ENCODE results near the gene BCAN. TPM values are rescaled to one million over a fixed set of nuclear protein-coding genes. Genes with fewer than 3 reads are reported as not detected.
A peak's percentile ranks its signal among the peaks of the same experiment; 100 is the strongest.

BCAN gene
- total and polyA plus RNA-seq, 2 of the 8 experiments (the other 6 are each of a cell fraction or from before 2014, with no cell fraction given): 4.5 to 24.0 TPM

- TF ChIP-seq ATF2 (IDR thresholded peaks at IDR 0.05; ENCODE audit: low read length) (peak; percentile 42; the same call in 1 of the 2 replicates), SIN3A (conservative IDR thresholded peaks at IDR 0.05 in 1 of 2, IDR thresholded peaks at IDR 0.05 in 1 of 2; ENCODE audit: low read depth in 1 of 2, low read length in 2 of 2) (peak in 1 of 2 experiments; percentile 83; a peak in 2 of 4 replicates), FOSL1 (IDR thresholded peaks at IDR 0.05; ENCODE audit: insufficient read depth, low read depth, low read length) (no peak), MAX (IDR thresholded peaks at IDR 0.05) (peak; percentile 74; the same call in 1 of the 2 replicates), CEBPB (IDR thresholded peaks at IDR 0.05; ENCODE audit: low read depth, low read length) (0 out of 2 replicates have a peak, but pooled peaks have one; percentile 31), RBBP5 (IDR thresholded peaks at IDR 0.05; ENCODE audit: borderline replicate concordance, low read depth, low read length) (no peak; the same call in 1 of the 2 replicates), CREB1 (IDR thresholded peaks at IDR 0.05) (peak; percentile 37; the same call in 1 of the 2 replicates), GTF2F1 (IDR thresholded peaks at IDR 0.05; ENCODE audit: borderline replicate concordance, low read depth, low read length) (no peak; the same call in 1 of the 2 replicates), EGR1 (IDR thresholded peaks at IDR 0.05; ENCODE audit: borderline replicate concordance, low read depth, low read length) (no peak; the same call in 1 of the 2 replicates), SP1 (IDR thresholded peaks at IDR 0.05; ENCODE audit: low read depth, low read length) (peak; percentile 90), TCF12 (IDR thresholded peaks at IDR 0.05; ENCODE audit: low read depth, low read length) (peak; percentile 96), TBP (IDR thresholded peaks at IDR 0.05; ENCODE audit: low read depth, low read length) (peak; percentile 49; the same call in 1 of the 2 replicates), YY1 (IDR thresholded peaks at IDR 0.05; ENCODE audit: low read depth, low read length) (no peak; the same call in 1 of the 2 replicates), JUND (IDR thresholded peaks at IDR 0.05; ENCODE audit: low read length) (peak; percentile 75; the same call in 1 of the 2 replicates), TAF1 (IDR thresholded peaks at IDR 0.05; ENCODE audit: low read depth, low read length) (peak; percentile 44; the same call in 1 of the 2 replicates), HDAC2 (IDR thresholded peaks at IDR 0.05; ENCODE audit: borderline replicate concordance in 1 of 2, low read depth in 2 of 2, low read length in 2 of 2) (peak in 1 of 2 experiments; percentile 89; a peak in 2 of 4 replicates), ASH2L (IDR thresholded peaks at IDR 0.05; ENCODE audit: low read length) (peak; percentile 83), BACH1 (IDR thresholded peaks at IDR 0.05; ENCODE audit: low read length) (peak; percentile 41; the same call in 1 of the 2 replicates), CHD2 (IDR thresholded peaks at IDR 0.05; ENCODE audit: low read length) (peak; percentile 64; the same call in 1 of the 2 replicates), GABPA (IDR thresholded peaks at IDR 0.05; ENCODE audit: borderline replicate concordance, insufficient read depth, low read length) (0 out of 2 replicates have a peak, but pooled peaks have one; percentile 56), EP300 (IDR thresholded peaks at IDR 0.05; ENCODE audit: borderline replicate concordance in 1 of 2, low read depth in 2 of 2, low read length in 2 of 2) (peak; percentile 44 to 98)
These were observed 51.3 kb downstream of the BCAN start (continued) for GRCh38 chr1:156692925-156693847.

Measured in H1 (cell line).